GM21717 (cell line): ENCODE data around the gene CATSPER3.

ENCODE experiments used
- ATAC-seq: cut with Tn5 transposase; IDR thresholded peaks from one replicate; pipeline ENCODE4 v1.9.1; 2021; ENCODE audit warnings: mild to moderate bottlenecking, moderate library complexity; ENCODE audit not compliant: unreplicated experiment

CATSPER3 gene

GRCh38 chr5:135029477-135030122 is 61.9 kb downstream of the CATSPER3 start:
- ATAC-seq: no peak

GRCh38 chr5:135030123-135030955 is 62.6 kb downstream of the CATSPER3 start:
- ATAC-seq: no peak

- ATAC-seq: no peak
Observed at GRCh38 chr5:135030956-135031812, 63.5 kb downstream of the CATSPER3 start.

GRCh38 chr5:135031813-135032694 is 64.3 kb downstream of the CATSPER3 start:
- no peak for ATAC-seq

GRCh38 chr5:135032695-135032998 is 64.9 kb downstream of the CATSPER3 start:
- ATAC-seq: no peak

GRCh38 chr5:135032999-135033861 is 65.5 kb downstream of the CATSPER3 start:
- ATAC-seq: no peak

GRCh38 chr5:135033901-135034235 is 66.2 kb downstream of the CATSPER3 start, which contains the start of gene PITX1:
Gene PITX1 (minus strand): TSS chr5:135034228. CDS start chr5:135033881, 347 bp downstream.
- ATAC-seq: no peak

- ATAC-seq: no peak
Observed at GRCh38 chr5:135034236-135034962, 66.7 kb downstream of the CATSPER3 start.

- no peak for ATAC-seq
Observed at GRCh38 chr5:135034963-135035677, 67.4 kb downstream of the CATSPER3 start.

GRCh38 chr5:135035678-135036030 is 67.9 kb downstream of the CATSPER3 start:
- ATAC-seq: no peak

GRCh38 chr5:135036405-135036804 is 68.7 kb downstream of the CATSPER3 start:
- no peak for ATAC-seq

- no peak for ATAC-seq
Observed at GRCh38 chr5:135037519-135038204, 70.0 kb downstream of the CATSPER3 start.

GRCh38 chr5:135038205-135038812 is 70.6 kb downstream of the CATSPER3 start:
- no peak for ATAC-seq

- ATAC-seq: no peak
Observed at GRCh38 chr5:135038813-135039270, 71.1 kb downstream of the CATSPER3 start.

- no peak for ATAC-seq
Observed at GRCh38 chr5:135039271-135040033, 71.7 kb downstream of the CATSPER3 start.

GRCh38 chr5:135040034-135040332 is 72.3 kb downstream of the CATSPER3 start:
- ATAC-seq: no peak
